ENCODE results near the gene ZSCAN23. TPM values are rescaled to one million over a fixed set of nuclear protein-coding genes. Genes with fewer than 3 reads are reported as not detected.
"Not testable (repeated sequence)": the region's sequence is repeated elsewhere in the genome, so short reads cannot be mapped to it uniquely, and the experiment has no call there.

ZSCAN23 gene
- total RNA-seq, 6 experiments from 2014 or later = 0.25 to 0.73 (median 0.43) TPM; not detected in 1

- ATAC-seq (no peak), DNase-seq (no peak)
- no peaks in the 10 kb centered on the region for H3K36me3 ChIP-seq
- TF ChIP-seq, protein P1, sequence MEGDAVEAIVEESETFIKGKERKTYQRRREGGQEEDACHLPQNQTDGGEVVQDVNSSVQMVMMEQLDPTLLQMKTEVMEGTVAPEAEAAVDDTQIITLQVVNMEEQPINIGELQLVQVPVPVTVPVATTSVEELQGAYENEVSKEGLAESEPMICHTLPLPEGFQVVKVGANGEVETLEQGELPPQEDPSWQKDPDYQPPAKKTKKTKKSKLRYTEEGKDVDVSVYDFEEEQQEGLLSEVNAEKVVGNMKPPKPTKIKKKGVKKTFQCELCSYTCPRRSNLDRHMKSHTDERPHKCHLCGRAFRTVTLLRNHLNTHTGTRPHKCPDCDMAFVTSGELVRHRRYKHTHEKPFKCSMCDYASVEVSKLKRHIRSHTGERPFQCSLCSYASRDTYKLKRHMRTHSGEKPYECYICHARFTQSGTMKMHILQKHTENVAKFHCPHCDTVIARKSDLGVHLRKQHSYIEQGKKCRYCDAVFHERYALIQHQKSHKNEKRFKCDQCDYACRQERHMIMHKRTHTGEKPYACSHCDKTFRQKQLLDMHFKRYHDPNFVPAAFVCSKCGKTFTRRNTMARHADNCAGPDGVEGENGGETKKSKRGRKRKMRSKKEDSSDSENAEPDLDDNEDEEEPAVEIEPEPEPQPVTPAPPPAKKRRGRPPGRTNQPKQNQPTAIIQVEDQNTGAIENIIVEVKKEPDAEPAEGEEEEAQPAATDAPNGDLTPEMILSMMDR (IDR thresholded peaks at IDR 0.05) = no peak
- TF ChIP-seq POLR2A (IDR thresholded peaks at IDR 0.05) = no peak
- H3K4me3 ChIP-seq = no peak overlapping the region
- intact Hi-C loops (cut with DNase I) = no loop called here
- H3K27ac ChIP-seq = no peak overlapping the region
- 66% methylated on average over 2 of the region's 2 CpGs for WGBS (ENCODE audit: insufficient coverage, low coverage, low lambda C conversion rate, missing lambda C conversion rate)
- no peaks in the 10 kb centered on the region for H3K4me1 ChIP-seq
- H3K9me3 ChIP-seq = no peaks in the 10 kb centered on the region
- no peaks in the 10 kb centered on the region for H3K27me3 ChIP-seq
Measured at GRCh38 chr6:28407401-28407800, 35.9 kb downstream of the ZSCAN23 start.

DNA sequence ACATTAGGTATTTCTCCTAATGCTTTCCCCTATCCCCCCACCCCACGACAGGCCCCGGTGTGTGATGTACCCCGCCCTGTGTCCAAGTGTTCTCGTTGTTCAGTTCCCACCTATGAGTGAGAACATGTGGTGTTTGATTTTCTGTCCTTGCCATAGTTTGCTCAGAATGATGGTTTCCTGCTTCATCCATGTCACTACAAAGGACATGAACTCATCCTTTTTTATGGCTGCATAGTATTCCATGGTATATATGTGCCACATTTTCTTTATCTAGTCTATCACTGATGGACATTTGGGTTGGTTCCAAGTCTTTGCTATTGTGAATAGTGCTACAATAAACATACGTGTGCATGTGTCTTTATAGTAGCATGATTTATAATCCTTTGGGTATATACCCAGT is 39.4 kb downstream of the ZSCAN23 start:
- intact Hi-C loops (cut with DNase I); DNase-seq; H3K4me3 ChIP-seq; H3K27me3 ChIP-seq; H3K36me3 ChIP-seq; ATAC-seq; H3K9me3 ChIP-seq; H3K27ac ChIP-seq; H3K4me1 ChIP-seq: not testable (repeated sequence)
- WGBS (ENCODE audit: insufficient coverage, low coverage, low lambda C conversion rate, missing lambda C conversion rate) = 64% methylated on average over 1 of the region's 5 CpGs

DNA sequence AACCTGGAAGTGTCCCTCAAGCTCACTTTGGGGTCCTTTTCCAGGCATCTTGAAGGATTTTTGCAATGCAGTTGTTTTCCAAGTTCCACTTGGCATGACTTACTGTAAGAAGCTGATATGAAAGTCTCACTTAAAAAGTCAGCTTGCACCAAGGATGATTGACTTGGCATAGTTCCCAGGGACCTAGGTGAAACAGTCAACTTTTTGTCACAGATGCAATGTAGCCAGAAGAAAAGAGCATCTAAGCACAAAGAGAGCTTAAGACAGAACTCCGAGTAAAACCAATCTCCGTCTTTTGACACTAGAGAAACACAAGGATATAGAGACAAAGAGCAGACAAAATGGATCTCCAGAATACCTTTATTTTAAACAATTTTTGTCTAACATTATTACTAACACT is 41.1 kb downstream of the ZSCAN23 start:
- no peak for DNase-seq
- H3K4me1 ChIP-seq = peaks cover 0 to 5% (median 0%) of the 10 kb centered on the region in 4 donors
- no peaks in the 10 kb centered on the region for H3K27me3 ChIP-seq
- WGBS (ENCODE audit: insufficient coverage, low coverage, low lambda C conversion rate, missing lambda C conversion rate) = 18% methylated on average over 2 of the region's 2 CpGs
- no peaks in the 10 kb centered on the region for H3K9me3 ChIP-seq
- intact Hi-C loops (cut with DNase I) = no loop called here
- ATAC-seq = no peak
- TF ChIP-seq, protein P1 (IDR thresholded peaks at IDR 0.05) = no peak
- TF ChIP-seq POLR2A (IDR thresholded peaks at IDR 0.05) = no peak
- no peak overlapping the region for H3K4me3 ChIP-seq
- no peaks in the 10 kb centered on the region for H3K36me3 ChIP-seq
- H3K27ac ChIP-seq = no peak overlapping the region

GRCh38 chr6:28401172-28401571 is 42.1 kb downstream of the ZSCAN23 start:
- intact Hi-C loops (cut with DNase I) = no loop called here
- no peaks in the 10 kb centered on the region for H3K9me3 ChIP-seq
- no peak for ATAC-seq

DNA sequence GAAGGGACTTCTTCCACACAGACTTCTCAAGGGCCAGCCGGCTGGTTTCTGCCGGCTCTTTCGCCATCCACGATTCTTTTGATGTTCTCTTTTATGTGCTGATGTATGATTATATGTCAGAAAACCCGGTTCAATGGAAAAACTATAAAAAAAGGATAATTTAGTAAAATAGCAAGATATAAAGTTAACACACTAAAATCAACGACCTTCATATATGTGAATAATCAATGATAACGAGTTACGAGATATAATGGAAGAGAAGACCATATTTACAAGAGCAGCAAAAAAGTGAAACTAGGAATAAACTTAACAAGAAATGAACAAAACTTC is 43.2 kb downstream of the ZSCAN23 start:
- DNase-seq (no peak), ATAC-seq (no peak)
- WGBS (ENCODE audit: insufficient coverage, low coverage, low lambda C conversion rate, missing lambda C conversion rate) = 21% methylated on average over 8 of the region's 8 CpGs
- Histone ChIP-seq H3K27me3 (no peaks in the 10 kb centered on the region), H3K4me3 (peak overlapping the region; percentile 68 to 89 (median 70)), H3K4me1 (peaks cover 0 to 5% (median 0%) of the 10 kb centered on the region in 4 donors), H3K9me3 (no peaks in the 10 kb centered on the region), H3K36me3 (peaks cover 0 to 6% (median 1%) of the 10 kb centered on the region in 4 donors), H3K27ac (no peak overlapping the region)
- no peak for TF ChIP-seq POLR2A (IDR thresholded peaks at IDR 0.05)
- TF ChIP-seq, protein P1 (IDR thresholded peaks at IDR 0.05) = no peak
- intact Hi-C loops (cut with DNase I) = no loop called here

More at GRCh38 chr6:28401172-28401571, 42.1 kb downstream of the ZSCAN23 start:
- Histone ChIP-seq H3K27ac (no peak overlapping the region), H3K36me3 (peaks cover 0 to 5% (median 0%) of the 10 kb centered on the region in 4 donors), H3K4me1 (peaks cover 0 to 5% (median 0%) of the 10 kb centered on the region in 4 donors), H3K27me3 (no peaks in the 10 kb centered on the region), H3K4me3 (no peak overlapping the region)
- no peak for DNase-seq
- TF ChIP-seq, protein P1 (IDR thresholded peaks at IDR 0.05) = no peak
- TF ChIP-seq POLR2A (IDR thresholded peaks at IDR 0.05) = no peak
- 100% methylated on average over 1 of the region's 1 CpG for WGBS (ENCODE audit: insufficient coverage, low coverage, low lambda C conversion rate, missing lambda C conversion rate)

All from right lobe of liver (tissue), 6 donors.